Lower lobe of right lung (tissue), 2 donors: ENCODE results near the gene ELOVL3. TPM values are rescaled to one million over a fixed set of nuclear protein-coding genes. Genes with fewer than 3 reads are reported as not detected.

Experiments used
- ATAC-seq, 2 donors: fragments of 200-7000 bp; cut with Tn5 transposase; one replicate each; pipeline ENCODE4 v1.9.1; 2020 to 2022; ENCODE audit warnings: mild to moderate bottlenecking in 2 of 2, moderate library complexity in 2 of 2
- DNase-seq: peaks from one replicate; pipeline ENCODE4 v3.0.0-alpha.2; 2020
- H3K27ac ChIP-seq: fragments of 200-600 bp; one replicate; pipeline ENCODE4 v1.8.0; 2022
- H3K27me3 ChIP-seq: fragments of 200-600 bp; one replicate; pipeline ENCODE4 v1.8.0; 2022; ENCODE audit warnings: low read depth
- H3K36me3 ChIP-seq: fragments of 200-600 bp; one replicate; pipeline ENCODE4 v1.8.0; 2022; ENCODE audit warnings: mild to moderate bottlenecking
- H3K4me1 ChIP-seq: fragments of 200-600 bp; one replicate; pipeline ENCODE4 v1.8.0; 2022
- H3K4me3 ChIP-seq: fragments of 200-600 bp; one replicate; pipeline ENCODE4 v1.8.0; 2022; ENCODE audit warnings: mild to moderate bottlenecking
- H3K9me3 ChIP-seq: fragments of 200-600 bp; one replicate; pipeline ENCODE4 v1.8.0; 2022
- CTCF ChIP-seq: fragments of 200-600 bp; IDR thresholded peaks from one replicate; pipeline ENCODE4 v1.8.0; 2022; ENCODE audit warnings: antibody characterized with exemption, mild to moderate bottlenecking
- intact Hi-C: fragments of 100-400 bp; cut with DNase I; formaldehyde crosslinking; loops from one replicate; pipeline ENCODE4 v1.11.0; 2022
- total RNA-seq: library from RNA; stranded (reverse); fragmentation: NEBNext Ultra II Directional; extraction: Animal tissue kit (Norgen Biotek cat#: 25700); gene quantifications from one replicate; pipeline ENCODE4 v1.2.1, GENCODE V29; 2021
- donor health status: DM: no; HTN: yes; CAD: no; lungs with severe emphysema.

ELOVL3 gene
- total RNA-seq, 1 donor from 2014 or later: 0.92 TPM

- H3K9me3 ChIP-seq: no peaks in the 10 kb centered on the region
- ATAC-seq: peak; percentile 3 to 40
- intact Hi-C loops: no loop called here
- peak overlapping the region; percentile 61 for H3K4me3 ChIP-seq
- peaks cover 31% of the 10 kb centered on the region for H3K27me3 ChIP-seq
- H3K27ac ChIP-seq: no peak overlapping the region
- DNase-seq: peak; percentile 72
- H3K4me1 ChIP-seq: peaks cover 38% of the 10 kb centered on the region
- TF ChIP-seq CTCF: peak; percentile 40
- H3K36me3 ChIP-seq: no peaks in the 10 kb centered on the region
These were observed 4.8 kb downstream of the ELOVL3 start for GRCh38 chr10:102230861-102231356.

- Histone ChIP-seq H3K4me3 (peak overlapping the region; percentile 61), H3K27ac (no peak overlapping the region), H3K9me3 (no peaks in the 10 kb centered on the region), H3K27me3 (peaks cover 31% of the 10 kb centered on the region), H3K36me3 (no peaks in the 10 kb centered on the region), H3K4me1 (peaks cover 32% of the 10 kb centered on the region)
- peak; percentile 81 for DNase-seq
- peak; percentile 82 for TF ChIP-seq CTCF
- peak; percentile 75 to 81 for ATAC-seq
- intact Hi-C loops: no loop called here
These were observed 5.5 kb downstream of the ELOVL3 start for GRCh38 chr10:102231357-102232318.

GRCh38 chr10:102233997-102234396 is 7.9 kb downstream of the ELOVL3 start:
- Histone ChIP-seq H3K9me3 (no peaks in the 10 kb centered on the region), H3K4me3 (no peak overlapping the region), H3K27ac (no peak overlapping the region), H3K27me3 (peaks cover 38% of the 10 kb centered on the region), H3K4me1 (peaks cover 20% of the 10 kb centered on the region), H3K36me3 (no peaks in the 10 kb centered on the region)
- intact Hi-C loops: no loop called here
- no peak for ATAC-seq
- no peak for DNase-seq
- no peak for TF ChIP-seq CTCF

GRCh38 chr10:102234888-102235597 is 8.9 kb downstream of the ELOVL3 start:
- no peak for ATAC-seq
- Histone ChIP-seq H3K27me3 (peaks cover 39% of the 10 kb centered on the region), H3K27ac (no peak overlapping the region), H3K4me1 (peaks cover 17% of the 10 kb centered on the region), H3K4me3 (no peak overlapping the region), H3K9me3 (no peaks in the 10 kb centered on the region), H3K36me3 (no peaks in the 10 kb centered on the region)
- TF ChIP-seq CTCF: no peak
- intact Hi-C loops: no loop called here
- no peak for DNase-seq

GRCh38 chr10:102235598-102235920 is 9.5 kb downstream of the ELOVL3 start:
- DNase-seq: no peak
- Histone ChIP-seq H3K27ac (no peak overlapping the region), H3K36me3 (no peaks in the 10 kb centered on the region), H3K4me3 (no peak overlapping the region), H3K27me3 (peaks cover 39% of the 10 kb centered on the region), H3K4me1 (peaks cover 16% of the 10 kb centered on the region), H3K9me3 (no peaks in the 10 kb centered on the region)
- no peak for ATAC-seq
- intact Hi-C loops: no loop called here
- TF ChIP-seq CTCF: no peak
